ENCODE measurements around the gene RIBC2.
"Not testable (repeated sequence)": the region's sequence is repeated elsewhere in the genome, so short reads cannot be mapped to it uniquely, and the experiment has no call there.

The RIBC2 gene, protein sequence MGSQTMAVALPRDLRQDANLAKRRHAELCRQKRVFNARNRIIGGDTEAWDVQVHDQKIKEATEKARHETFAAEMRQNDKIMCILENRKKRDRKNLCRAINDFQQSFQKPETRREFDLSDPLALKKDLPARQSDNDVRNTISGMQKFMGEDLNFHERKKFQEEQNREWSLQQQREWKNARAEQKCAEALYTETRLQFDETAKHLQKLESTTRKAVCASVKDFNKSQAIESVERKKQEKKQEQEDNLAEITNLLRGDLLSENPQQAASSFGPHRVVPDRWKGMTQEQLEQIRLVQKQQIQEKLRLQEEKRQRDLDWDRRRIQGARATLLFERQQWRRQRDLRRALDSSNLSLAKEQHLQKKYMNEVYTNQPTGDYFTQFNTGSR

DNA sequence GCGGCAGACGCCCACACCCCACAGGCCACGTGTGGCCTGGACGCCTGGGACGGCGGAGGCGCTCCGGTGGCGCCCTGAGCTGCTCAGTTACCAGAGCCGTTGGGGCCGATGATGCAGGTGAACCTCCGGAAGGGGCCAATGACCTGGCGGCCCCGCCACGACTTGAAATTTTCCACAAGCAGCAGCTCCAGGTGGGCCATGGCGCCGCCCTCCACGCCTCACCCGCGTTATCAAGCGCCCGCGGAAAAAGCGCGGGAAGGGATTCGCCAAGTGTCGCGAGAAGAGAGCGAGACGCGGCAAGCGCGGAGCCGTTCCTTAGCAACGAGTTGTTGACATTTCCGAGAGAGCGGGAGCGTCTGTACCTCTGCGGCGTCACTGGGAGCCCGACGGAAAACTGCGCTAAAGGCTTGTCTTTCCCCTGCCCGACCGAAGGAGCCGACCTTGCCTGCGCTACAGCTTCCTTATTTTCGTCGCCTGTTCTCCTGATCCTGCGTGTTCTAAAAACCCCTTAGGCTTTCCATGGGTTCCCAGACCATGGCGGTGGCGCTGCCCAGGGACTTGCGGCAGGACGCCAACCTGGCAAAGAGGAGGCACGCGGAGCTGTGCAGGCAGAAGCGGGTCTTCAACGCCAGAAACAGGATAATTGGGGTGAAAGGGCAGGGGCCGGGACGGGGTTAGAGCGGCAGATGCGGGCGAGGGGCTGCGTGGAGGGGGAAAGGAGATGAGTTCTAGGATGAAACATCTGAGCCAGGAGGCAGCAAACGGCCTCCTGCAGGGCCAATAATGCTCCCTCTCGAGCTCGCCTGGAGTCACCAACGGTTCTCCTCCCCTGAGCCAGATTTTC, at the start of gene RIBC2, which contains the start of gene SMC1B:
Gene RIBC2 (plus strand): TSS at position 326 of the 844 bp plus-strand sequence. CDS start 194 bp downstream, at position 520.
Gene SMC1B (minus strand): TSS at position 232 of the 844 bp plus-strand sequence. CDS start 32 bp downstream, at position 200.
- peak; percentile 73 for DNase-seq (ENCODE audit: low read depth)

DNA sequence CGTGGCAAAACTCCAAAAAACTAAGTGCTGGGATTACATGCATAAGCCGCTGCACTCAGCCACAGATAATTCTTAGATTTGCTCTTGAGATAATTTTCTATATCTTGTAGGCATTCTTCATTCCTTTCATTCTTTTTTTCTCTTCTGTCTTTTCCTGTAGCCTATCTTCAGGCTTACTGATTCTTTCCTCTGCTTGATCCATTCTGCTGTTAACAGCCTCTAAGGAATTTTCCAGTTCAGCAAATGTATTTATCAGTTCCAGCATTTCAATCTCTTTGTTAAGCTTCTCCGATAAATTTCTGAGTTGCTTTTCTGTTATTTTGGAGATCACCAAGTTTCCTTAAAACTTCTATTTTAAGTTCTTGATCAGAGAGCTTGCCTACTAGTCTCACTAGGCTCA, 46.8 kb upstream of the RIBC2 start:
- DNase-seq (ENCODE audit: low read depth): no peak

DNA sequence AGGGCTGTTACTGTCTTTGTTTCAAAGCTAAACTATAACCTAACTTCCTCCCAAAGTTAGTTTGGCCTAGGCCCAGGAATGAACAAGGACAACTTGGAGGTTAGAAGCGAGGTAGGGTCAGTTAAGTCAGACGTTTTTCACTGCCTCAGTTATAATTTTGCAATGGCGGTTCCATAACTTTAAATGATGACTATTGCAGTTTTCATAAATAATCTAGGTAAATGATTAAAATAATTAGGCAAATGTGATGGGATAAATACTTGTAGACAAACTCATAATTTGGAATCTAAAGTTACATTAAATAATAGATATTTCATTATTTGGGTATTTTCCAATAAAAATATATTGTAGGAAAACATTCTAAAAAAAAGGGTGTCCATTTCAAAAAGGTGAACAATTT, 39.9 kb upstream of the RIBC2 start:
- DNase-seq (ENCODE audit: low read depth): not testable (repeated sequence)

DNA sequence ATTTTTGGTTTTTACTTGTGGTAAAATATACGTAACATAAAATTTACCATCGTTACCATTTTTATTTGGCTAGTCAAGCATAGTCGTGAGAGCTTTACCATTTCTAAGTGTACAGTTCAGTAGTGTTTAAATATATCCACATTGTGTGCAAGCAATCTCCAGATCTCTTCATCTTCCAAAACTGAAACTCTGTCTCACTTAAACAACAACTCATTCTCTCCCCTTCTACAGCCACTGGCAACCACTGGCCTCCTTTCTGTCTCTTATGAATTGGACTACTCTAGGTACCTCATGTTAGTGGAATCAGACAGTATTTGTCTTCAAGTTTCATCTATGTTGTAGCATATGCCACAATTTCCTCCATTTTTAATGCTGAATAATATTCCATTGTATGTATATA, 37.5 kb upstream of the RIBC2 start:
- DNase-seq (ENCODE audit: low read depth): no peak

DNA sequence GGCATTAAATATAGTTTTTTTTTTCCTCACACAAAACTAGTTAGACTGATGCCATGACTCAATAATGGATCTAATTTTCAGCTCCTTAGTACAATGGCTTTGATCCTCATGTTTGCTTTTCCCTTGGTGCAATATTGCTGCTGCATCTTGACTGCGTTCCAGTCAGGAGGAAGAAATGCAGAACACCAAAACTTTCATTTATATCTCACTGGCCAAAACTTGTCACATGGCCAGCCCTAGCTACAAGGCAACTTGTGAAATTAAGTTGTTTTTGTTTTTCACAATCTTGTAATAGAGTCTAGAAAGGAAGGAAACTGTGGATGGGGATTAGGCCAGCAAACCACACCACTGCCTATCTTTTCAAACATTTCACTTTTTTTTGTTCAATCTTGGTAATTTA, 36.8 kb upstream of the RIBC2 start:
- no peak for DNase-seq (ENCODE audit: low read depth)

DNA sequence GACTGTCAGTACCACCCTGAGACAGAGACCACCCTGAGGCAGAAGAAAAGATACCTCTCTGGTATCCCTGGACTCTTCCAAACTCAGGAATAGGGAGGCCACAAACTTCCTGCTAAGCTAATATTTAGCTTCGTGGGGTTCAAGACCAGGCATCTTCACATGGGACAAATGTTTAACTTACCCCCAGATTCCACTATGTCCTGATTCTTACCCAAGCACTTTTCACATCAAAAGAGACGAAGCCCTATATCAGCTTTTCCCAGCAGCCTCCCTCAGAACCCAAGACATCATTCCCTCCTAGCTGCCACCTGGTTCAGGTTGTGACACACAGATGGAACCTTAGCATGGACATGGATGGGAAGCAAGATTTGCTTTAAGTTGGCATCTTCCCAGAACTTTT, 32.1 kb upstream of the RIBC2 start:
- no peak for DNase-seq (ENCODE audit: low read depth)

DNA sequence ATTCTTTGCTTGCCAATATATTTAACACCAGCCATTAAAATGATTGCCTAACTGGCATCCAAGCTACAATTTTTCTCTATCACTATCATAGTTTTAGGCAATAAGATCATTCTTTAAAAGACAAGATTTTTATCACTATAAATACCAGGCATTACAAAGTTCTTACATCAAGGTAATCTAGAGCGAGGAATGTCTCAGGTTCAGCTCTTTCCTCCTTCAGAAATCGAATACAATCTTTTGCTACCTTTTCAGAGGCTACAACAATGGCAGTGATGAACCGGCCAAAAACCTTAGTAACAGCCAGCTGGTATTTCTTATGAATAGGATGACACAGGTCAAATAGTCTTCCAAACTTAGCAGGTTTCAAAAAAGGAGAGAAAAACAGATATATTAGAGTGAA, 23.9 kb upstream of the RIBC2 start:
- DNase-seq (ENCODE audit: low read depth): no peak

DNA sequence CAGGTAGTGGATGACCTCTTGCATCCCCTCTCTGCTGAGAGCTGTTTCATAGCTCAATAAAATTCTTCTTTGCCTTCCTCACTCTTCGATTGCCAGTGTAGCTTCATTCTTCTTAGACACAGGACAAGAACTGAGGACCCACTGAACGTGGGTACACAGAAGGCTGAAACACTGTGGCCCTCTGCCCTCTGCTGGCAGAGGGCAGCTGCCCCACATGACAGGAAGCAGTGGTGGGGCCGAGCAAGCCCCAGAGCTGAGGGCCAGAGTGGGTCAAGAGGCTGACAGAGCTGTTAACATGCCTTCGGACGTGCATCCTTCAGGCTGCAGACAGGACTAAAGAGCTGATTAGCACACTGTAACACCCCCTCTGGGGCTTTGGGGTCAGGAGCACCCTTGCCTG, 15.7 kb upstream of the RIBC2 start:
- DNase-seq (ENCODE audit: low read depth): no peak

DNA sequence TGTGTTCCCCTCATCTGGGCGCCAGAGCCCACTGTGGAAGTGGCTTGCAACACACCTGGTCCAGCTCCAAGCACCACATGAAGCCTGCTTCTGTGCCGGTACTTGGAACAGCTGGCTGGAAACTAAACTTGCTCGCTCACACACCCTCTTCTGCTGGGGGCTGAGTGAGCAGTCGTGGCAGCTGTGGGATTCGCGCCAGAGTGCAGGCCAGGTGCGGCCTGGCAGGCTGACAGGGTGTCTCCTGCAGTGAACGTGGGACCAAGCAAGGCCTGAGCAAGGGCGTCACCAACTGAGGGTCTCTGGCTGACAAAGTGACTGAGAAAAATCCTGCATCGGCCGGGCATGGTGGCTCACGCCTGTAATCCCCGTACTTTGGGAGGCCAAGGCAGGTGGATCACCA, 15.3 kb upstream of the RIBC2 start:
- DNase-seq (ENCODE audit: low read depth): no peak

DNA sequence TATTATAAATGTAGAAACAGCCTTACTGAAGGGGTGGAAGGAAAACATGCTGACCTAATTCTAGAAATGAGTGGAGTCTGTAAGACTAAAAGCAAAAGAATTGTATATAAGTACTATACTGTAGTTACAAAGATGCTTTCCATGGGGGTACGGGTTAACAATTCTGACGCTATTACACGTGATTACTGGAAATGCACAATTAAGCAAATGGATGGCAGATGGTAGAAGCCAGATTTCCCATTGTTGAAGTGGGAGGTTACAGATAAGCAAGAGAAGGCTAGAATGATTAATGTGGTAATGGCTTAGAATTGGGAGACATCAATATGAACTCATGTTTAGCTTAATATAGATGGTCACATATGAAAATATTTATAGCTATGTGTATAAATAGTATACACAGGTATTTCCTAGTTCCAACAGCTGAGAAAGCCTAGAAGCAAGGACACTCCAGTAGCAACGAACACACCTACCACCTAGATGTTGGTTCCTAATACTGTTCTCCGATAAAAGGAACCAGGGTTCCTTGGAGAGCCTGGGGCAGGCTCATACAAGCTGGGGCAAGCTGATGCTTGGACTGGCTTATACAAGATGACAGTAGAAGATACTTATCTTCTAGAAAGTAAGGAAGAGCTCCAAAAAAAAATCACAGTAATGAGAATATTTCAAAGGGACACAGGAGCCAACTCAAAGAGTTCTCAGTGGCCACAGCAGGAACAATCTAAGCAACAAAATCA, 13.6 kb upstream of the RIBC2 start:
- no peak for DNase-seq (ENCODE audit: low read depth)

DNA sequence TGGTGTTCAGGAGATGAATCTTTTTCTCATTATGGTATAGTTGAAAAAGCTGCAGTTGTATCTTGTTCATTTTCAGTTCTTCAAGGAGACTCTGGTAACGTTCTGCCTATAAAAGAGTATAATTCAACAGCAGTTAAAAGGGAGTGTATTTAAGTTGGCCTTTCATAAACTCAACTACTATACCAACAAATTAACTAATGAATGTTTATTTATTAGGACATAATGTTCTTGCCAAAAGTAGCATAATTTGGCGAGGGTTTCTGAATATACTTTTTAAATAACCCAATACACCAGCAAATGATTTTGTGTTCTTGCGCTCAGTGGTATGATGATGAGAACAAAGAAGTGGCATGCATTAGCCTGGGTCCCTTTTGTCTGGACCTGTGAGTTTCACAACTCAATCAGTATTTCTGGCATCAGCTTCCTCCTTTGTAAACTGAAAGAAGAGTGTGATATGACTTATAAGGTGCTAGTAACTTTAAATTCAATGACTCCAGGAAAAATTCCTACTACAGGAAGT, 11.0 kb upstream of the RIBC2 start:
- no peak for DNase-seq (ENCODE audit: low read depth)

DNA sequence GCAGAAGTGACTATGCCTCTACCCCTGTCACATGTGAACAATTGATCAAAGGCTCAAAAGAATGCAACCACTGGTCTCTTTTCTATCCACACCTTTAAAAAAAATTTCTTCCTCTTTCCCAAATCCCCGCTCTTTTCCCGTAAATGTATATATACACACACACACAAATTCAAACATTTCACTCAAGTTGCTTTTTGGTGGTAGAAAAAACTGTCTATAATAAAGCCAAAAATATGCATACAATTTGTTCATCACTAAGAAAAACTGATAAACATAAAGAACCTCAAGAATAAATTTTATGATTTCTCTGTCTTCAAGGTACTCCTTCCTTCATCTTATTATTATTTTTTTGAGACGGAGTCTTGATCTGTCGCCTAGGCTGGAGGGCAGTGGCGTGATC, 5.7 kb upstream of the RIBC2 start:
- DNase-seq (ENCODE audit: low read depth): no peak

DNA sequence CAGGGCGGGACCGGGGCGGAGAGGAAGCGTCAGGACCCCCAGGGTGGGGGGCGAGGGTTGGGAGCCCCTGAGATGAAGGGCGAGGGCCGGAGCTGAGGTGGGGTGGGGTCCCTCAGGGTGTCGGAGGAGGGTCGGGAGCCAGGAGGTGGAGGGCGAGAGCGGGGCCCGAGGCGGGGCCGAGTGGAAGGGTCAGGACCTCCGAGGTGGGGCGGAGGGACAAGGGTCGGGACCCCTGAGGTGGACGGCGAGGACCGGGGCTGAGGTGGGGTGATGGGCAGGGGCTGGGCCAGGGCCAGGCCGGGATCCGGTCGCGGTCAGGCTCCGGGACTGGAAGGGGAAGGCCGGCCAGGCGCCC, 503 bp upstream of the RIBC2 start:
- no peak for DNase-seq (ENCODE audit: low read depth)

DNA sequence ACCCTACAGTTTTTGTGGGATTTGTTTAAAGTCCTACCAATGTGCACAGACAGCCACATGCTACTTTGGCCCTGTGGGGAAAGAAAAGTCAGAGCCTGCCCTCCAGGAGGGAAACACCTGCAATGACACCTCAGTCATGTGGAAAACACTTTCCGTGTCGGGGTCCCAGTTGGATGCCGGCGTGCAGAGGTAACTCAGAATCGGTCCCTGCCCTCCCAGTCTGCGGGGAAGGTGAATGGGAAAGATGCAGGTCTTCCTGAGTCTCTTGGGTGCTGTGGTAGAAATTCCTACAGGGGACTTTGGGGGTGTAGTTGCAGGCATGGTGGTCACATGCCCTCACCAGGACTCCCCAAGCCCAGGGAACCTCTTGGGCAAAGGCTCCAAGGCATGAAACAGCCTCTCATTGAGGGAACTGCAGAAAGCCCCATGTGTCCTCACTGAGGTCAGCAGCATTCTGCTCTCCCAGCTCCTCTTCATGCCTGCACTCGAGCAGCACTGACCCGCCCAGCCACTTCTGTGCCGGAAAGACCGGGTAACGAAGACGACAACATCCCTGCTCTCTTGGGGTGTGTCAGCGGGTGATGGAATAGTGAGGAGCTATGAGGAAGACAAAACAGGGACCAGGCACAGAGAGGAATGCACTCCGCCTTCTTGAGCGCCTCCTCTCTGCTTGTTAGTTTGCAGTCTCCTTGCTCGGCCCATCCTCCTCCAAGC, 4.7 kb downstream of the RIBC2 start:
- no peak for DNase-seq (ENCODE audit: low read depth)

DNA sequence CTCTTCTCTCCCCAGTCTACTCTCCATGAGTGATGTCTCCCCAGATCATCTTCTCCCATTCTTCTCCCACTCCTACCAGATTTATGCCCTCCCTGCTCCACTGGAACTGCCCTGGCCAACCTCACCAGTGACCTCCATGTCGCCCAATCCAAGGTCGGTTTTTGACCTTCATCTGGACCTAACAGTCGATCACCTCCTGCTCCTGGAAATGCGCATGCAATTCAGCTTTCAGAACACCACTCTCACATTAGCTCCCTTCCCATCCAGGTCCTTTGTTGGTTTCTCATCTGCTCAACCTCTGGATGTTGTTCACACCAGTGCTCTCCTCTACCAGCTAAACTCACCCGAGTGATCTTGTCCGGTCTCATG, 5.3 kb downstream of the RIBC2 start:
- DNase-seq (ENCODE audit: low read depth): no peak

DNA sequence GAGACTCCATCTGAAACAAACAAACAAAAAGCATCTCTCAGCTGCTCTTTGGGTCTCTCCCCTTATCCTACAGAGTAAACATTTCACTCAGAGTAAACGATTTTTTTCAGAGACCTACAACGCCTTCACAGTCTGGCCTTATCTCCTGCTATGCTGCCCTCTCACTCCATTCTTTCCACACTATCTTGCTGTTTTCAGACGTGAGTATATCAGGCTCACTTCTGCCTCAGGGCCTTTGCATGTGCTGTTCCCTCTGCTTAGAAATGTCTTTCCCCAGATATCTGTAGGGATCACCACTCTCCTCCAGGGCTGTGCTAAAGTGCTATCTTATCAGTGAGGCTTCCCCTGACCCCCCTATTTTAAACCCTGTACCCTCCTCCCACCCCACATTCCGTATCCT, 6.5 kb downstream of the RIBC2 start:
- DNase-seq (ENCODE audit: low read depth): no peak

DNA sequence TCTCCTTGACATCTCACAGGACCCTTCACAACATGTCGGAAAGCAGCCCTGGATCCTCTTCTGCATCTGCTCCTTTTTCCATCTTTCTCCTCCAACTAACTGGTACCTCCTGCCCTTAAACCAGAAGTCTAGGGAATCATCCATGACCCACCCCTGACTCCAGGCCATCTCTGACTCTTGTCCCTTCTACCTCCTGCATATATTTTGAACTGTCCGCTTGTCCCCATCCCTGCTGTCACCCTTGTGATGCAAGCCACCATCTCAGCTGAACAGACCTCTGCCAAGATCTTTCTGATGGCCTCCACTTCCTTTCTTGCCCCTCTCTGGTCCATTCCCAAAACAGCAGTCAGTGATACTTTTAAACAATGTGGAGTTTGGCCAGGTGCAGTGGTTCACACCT, 7.0 kb downstream of the RIBC2 start:
- no peak for DNase-seq (ENCODE audit: low read depth)

DNA sequence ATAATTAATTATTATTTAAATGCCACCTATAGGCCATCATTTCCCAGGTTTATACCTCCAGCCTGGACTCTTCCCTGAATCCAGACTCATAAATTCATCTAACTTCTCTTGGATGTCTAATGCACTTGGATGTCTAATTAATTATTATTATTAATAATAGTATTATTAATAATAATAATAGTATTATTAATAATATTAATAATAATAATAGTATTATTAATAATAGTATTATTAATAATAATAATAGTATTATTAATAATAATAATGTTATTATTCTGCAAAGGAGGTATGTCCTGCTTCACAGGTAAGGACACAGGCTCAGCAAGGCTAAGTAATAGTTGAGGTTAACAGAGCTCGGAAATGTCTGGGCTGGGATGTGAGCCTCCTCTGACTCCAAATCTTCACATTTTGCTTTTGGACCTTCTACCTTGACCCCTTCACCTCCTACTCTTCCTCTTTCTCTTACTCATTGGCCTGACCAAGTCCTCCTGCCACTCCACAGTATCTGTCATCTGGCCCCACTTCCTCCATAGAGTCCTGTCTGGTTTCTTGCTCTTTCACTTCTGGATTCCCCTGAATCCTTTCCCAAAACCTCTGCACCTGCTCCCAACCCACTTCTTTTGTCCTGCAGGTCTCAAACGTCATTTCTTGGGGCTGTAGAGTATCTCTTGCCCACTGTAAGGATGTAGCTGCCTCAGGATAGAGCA, 8.0 kb downstream of the RIBC2 start:
- no peak for DNase-seq (ENCODE audit: low read depth)

DNA sequence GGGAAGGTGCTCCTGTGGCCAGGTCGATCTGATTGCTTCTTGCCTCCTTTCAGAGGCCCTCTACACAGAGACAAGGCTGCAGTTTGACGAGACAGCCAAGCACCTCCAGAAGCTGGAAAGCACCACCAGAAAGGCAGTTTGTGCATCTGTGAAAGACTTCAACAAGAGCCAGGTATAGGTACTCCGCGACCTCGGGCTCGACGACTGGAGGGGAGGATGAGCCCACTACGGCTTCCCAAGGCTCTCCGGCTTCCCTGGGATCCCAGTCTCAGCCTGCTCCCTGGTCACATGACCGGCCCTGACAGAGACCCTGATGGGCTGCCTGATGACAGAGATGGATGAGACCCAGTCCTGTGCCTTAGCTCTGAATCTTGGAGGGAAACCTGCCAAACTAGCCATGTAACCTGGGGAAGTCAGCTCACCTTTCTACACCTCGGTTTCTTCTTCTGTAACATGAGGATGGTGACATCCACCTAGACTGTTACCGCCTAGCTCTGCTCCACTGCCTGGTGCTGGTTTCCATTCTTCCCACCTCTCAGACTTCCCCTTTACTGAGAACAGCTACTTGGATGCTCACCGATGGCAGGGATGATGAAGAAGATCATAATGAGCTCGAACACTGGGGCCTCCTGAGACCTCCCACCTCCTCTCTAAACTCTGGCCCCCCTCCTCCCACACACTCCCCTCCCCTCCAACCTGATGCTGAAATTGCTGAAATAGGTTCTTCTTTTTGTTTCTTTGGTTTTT, 8.9 kb downstream of the RIBC2 start:
- DNase-seq (ENCODE audit: low read depth): no peak

DNA sequence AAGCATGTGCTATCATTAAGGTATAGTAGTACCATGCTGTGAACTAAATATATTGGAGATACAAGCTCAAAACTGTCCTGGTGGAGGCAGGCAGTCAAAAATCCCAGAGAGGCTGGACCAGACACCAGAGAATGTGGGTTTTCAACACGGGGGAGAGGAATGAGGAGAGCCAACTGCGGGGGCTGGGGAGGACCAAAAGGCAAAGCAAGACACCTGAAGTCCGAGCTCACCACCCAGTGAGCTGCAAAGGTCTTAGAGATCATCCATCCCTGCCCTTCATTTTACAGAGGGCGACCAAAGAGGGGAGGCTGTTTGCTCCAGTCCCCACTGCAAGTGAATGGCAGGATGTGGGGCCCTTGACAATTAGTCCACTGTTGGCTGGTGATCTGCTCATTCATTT, 10.0 kb downstream of the RIBC2 start:
- DNase-seq (ENCODE audit: low read depth): no peak
